ENCODE results near the gene KCNE3. TPM values are rescaled to one million over a fixed set of nuclear protein-coding genes. Genes with fewer than 3 reads are reported as not detected.
"Not testable (repeated sequence)": the region's sequence is repeated elsewhere in the genome, so short reads cannot be mapped to it uniquely, and the experiment has no call there.

The KCNE3 gene
- total and polyA plus RNA-seq, 2 of the 4 experiments (the other 2 are of a cell fraction): 0.05 to 0.18 TPM

DNA sequence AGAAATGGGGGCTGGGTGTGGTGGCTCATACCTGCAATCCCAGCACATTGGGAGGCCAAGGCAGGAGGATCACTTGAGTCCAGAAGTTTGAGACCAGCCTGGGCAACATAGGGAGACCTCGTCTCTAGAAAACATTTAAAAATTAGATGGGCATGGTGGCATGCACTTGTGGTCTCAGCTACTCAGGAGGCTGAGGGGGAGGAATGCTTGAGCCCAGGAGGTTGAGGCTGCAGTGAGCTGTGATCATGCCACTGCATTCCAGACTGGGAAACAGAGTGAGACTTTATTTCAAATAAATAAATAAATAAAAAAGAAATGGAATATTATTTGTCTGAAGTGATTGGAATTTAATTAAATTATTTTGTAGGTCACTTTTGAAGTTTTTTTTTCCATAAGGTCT lies 50.4 kb downstream of the KCNE3 start:
- H2BK15ac ChIP-seq (ENCODE audit: low read depth, low read length); H2BK120ac ChIP-seq (ENCODE audit: low read depth, low read length); H2AK5ac ChIP-seq (ENCODE audit: low read depth, low read length); H3K4me3 ChIP-seq (ENCODE audit: insufficient read depth, low read depth, low read length); H4K91ac ChIP-seq (ENCODE audit: insufficient read depth, low read depth, low read length); H3K27me3 ChIP-seq (ENCODE audit: control insufficient read depth, insufficient read depth, low read length); H2AFZ ChIP-seq (replicated peaks; ENCODE audit: low read length, poor library complexity); H3K56ac ChIP-seq (ENCODE audit: extremely low read depth, insufficient read depth, low read length); H3K9me3 ChIP-seq (ENCODE audit: control insufficient read depth, insufficient read depth, low read length); H3K4ac ChIP-seq (ENCODE audit: low read depth, low read length); H3K23ac ChIP-seq (ENCODE audit: low read depth, low read length); H3K36me3 ChIP-seq (ENCODE audit: control insufficient read depth, insufficient read depth, low read length); H3K4me2 ChIP-seq (ENCODE audit: low read depth, low read length); H3K18ac ChIP-seq (ENCODE audit: low read depth, low read length); DNase-seq; ATAC-seq (ENCODE audit: low read depth); H3K9me1 ChIP-seq (ENCODE audit: insufficient read depth, low read length); H3K14ac ChIP-seq (replicated peaks; ENCODE audit: low read depth, low read length); H2BK20ac ChIP-seq (ENCODE audit: low read depth, low read length); BruUV-seq (replicated peaks); POLR2A ChIA-PET (ENCODE audit: unreplicated experiment); in situ Hi-C loops (cut with MboI; ENCODE audit: low sequenced_read_pairs); H3K79me1 ChIP-seq (ENCODE audit: low read depth in 1 of 2, low read length in 2 of 2); H3K9ac ChIP-seq (ENCODE audit: low read depth, low read length); intact Hi-C loops (cut with micrococcal nuclease); H2AK9ac ChIP-seq (replicated peaks; ENCODE audit: low read depth, low read length, poor library complexity); H4K8ac ChIP-seq (ENCODE audit: low read depth in 2 of 2, low read length in 2 of 2); H3K27ac ChIP-seq (ENCODE audit: insufficient read depth, low read length); dilution Hi-C loops (cut with HindIII; ENCODE audit: low sequenced_read_pairs, unreplicated experiment); H4K20me1 ChIP-seq (ENCODE audit: insufficient read depth, low read length); H4K5ac ChIP-seq (ENCODE audit: low read depth, low read length); H3K4me1 ChIP-seq (ENCODE audit: control insufficient read depth, insufficient read depth, low read length); H2BK5ac ChIP-seq (ENCODE audit: low read depth, low read length, poor library complexity, severe bottlenecking): not testable (repeated sequence)
- CTCF ChIA-PET: interaction anchor here (1.0 kb wide), 1 partner anchor 161 kb away, joined by 3 read pairs; no protein-coding TSS in a partner anchor
- no CpG with 5 or more reads among the region's 1 CpG for WGBS, 2 experiments (ENCODE audit: extremely low coverage in 2 of 2, insufficient read length in 1 of 2)
